ENCODE results near the gene MIB1. TPM values are rescaled to one million over a fixed set of nuclear protein-coding genes. Genes with fewer than 3 reads are reported as not detected.
A peak's percentile ranks its signal among the peaks of the same experiment; 100 is the strongest.

Gene MIB1
- total and polyA plus RNA-seq, 2 donors (not counting 1 experiment from before 2014, with no cell fraction given): 22.3 to 51.0 TPM

- Histone ChIP-seq H3K27ac (ENCODE audit: insufficient read depth, low read length) (no peak overlapping the region), H4K20me1 (ENCODE audit: control insufficient read depth, extremely low read depth, insufficient read depth, low read length) (no peaks in the 10 kb centered on the region), H3K36me3 (ENCODE audit: control insufficient read depth, insufficient read depth, low read length) (peaks cover 4% of the 10 kb centered on the region), H3K27me3 (ENCODE audit: control insufficient read depth, insufficient read depth, low read length) (no peaks in the 10 kb centered on the region), H3K4me2 (ENCODE audit: extremely low read depth, insufficient read depth, low read length) (no peak overlapping the region), H3K9me3 (ENCODE audit: control insufficient read depth, insufficient read depth, low read depth, low read length) (no peaks in the 10 kb centered on the region), H2AFZ (ENCODE audit: low read length) (no peak overlapping the region), H3K4me3 (replicated peaks in 1 of 4; ENCODE audit: control extremely low read depth in 1 of 4, insufficient read depth in 1 of 4, low read depth in 3 of 4, low read length in 4 of 4) (no peak overlapping the region), H3K9ac (ENCODE audit: insufficient read depth, low read length) (no peak overlapping the region), H3K4me1 (ENCODE audit: control insufficient read depth, extremely low read depth, insufficient read depth, low read length) (no peaks in the 10 kb centered on the region), H3K79me2 (ENCODE audit: control insufficient read depth, insufficient read depth, low read length) (no peaks in the 10 kb centered on the region)
- TF ChIP-seq EZH2 (IDR thresholded peaks at IDR 0.05; ENCODE audit: low read length, missing control alignments) (no peak), CTCF (conservative IDR thresholded peaks at IDR 0.05 in 1 of 2, IDR thresholded peaks at IDR 0.05 in 1 of 2; ENCODE audit: low read depth in 1 of 2, low read length in 2 of 2) (no peak)
- DNase-seq (ENCODE audit: low read depth in 2 of 2): no peak
Measured at GRCh38 chr18:21815101-21815500, 74.5 kb downstream of the MIB1 start.

- H4K20me1 ChIP-seq (ENCODE audit: control insufficient read depth, extremely low read depth, insufficient read depth, low read length): no peaks in the 10 kb centered on the region
- H3K36me3 ChIP-seq (ENCODE audit: control insufficient read depth, insufficient read depth, low read length): peaks cover 2% of the 10 kb centered on the region
- no peaks in the 10 kb centered on the region for H3K79me2 ChIP-seq (ENCODE audit: control insufficient read depth, insufficient read depth, low read length)
- no peak overlapping the region for H3K4me3 ChIP-seq (replicated peaks in 1 of 4; ENCODE audit: control extremely low read depth in 1 of 4, insufficient read depth in 1 of 4, low read depth in 3 of 4, low read length in 4 of 4)
- H3K9ac ChIP-seq (ENCODE audit: insufficient read depth, low read length): no peak overlapping the region
- no peaks in the 10 kb centered on the region for H3K9me3 ChIP-seq (ENCODE audit: control insufficient read depth, insufficient read depth, low read depth, low read length)
- H3K4me2 ChIP-seq (ENCODE audit: extremely low read depth, insufficient read depth, low read length): no peak overlapping the region
- DNase-seq (ENCODE audit: low read depth in 2 of 2): peak; percentile 23 to 51
- TF ChIP-seq CTCF (conservative IDR thresholded peaks at IDR 0.05 in 1 of 2, IDR thresholded peaks at IDR 0.05 in 1 of 2; ENCODE audit: low read depth in 1 of 2, low read length in 2 of 2) (peak; percentile 14 to 63), EZH2 (IDR thresholded peaks at IDR 0.05; ENCODE audit: low read length, missing control alignments) (no peak)
- no peak overlapping the region for H3K27ac ChIP-seq (ENCODE audit: insufficient read depth, low read length)
- H3K4me1 ChIP-seq (ENCODE audit: control insufficient read depth, extremely low read depth, insufficient read depth, low read length): no peaks in the 10 kb centered on the region
- H2AFZ ChIP-seq (ENCODE audit: low read length): no peak overlapping the region
- H3K27me3 ChIP-seq (ENCODE audit: control insufficient read depth, insufficient read depth, low read length): no peaks in the 10 kb centered on the region
Measured at GRCh38 chr18:21820033-21820810, 79.6 kb downstream of the MIB1 start.

GRCh38 chr18:21820811-21821143 is 80.2 kb downstream of the MIB1 start:
- TF ChIP-seq CTCF (conservative IDR thresholded peaks at IDR 0.05 in 1 of 2, IDR thresholded peaks at IDR 0.05 in 1 of 2; ENCODE audit: low read depth in 1 of 2, low read length in 2 of 2): no peak
- TF ChIP-seq EZH2 (IDR thresholded peaks at IDR 0.05; ENCODE audit: low read length, missing control alignments): no peak
- H3K36me3 ChIP-seq (ENCODE audit: control insufficient read depth, insufficient read depth, low read length): no peaks in the 10 kb centered on the region

More at GRCh38 chr18:21820811-21821143, 80.2 kb downstream of the MIB1 start:
- Histone ChIP-seq H3K79me2 (ENCODE audit: control insufficient read depth, insufficient read depth, low read length) (no peaks in the 10 kb centered on the region), H3K27me3 (ENCODE audit: control insufficient read depth, insufficient read depth, low read length) (no peaks in the 10 kb centered on the region), H3K4me3 (replicated peaks in 1 of 4; ENCODE audit: control extremely low read depth in 1 of 4, insufficient read depth in 1 of 4, low read depth in 3 of 4, low read length in 4 of 4) (no peak overlapping the region), H3K4me1 (ENCODE audit: control insufficient read depth, extremely low read depth, insufficient read depth, low read length) (no peaks in the 10 kb centered on the region), H3K9me3 (ENCODE audit: control insufficient read depth, insufficient read depth, low read depth, low read length) (no peaks in the 10 kb centered on the region), H2AFZ (ENCODE audit: low read length) (no peak overlapping the region), H3K4me2 (ENCODE audit: extremely low read depth, insufficient read depth, low read length) (no peak overlapping the region), H4K20me1 (ENCODE audit: control insufficient read depth, extremely low read depth, insufficient read depth, low read length) (no peaks in the 10 kb centered on the region), H3K9ac (ENCODE audit: insufficient read depth, low read length) (no peak overlapping the region), H3K27ac (ENCODE audit: insufficient read depth, low read length) (no peak overlapping the region)
- DNase-seq (ENCODE audit: low read depth in 2 of 2): no peak

All from fibroblast of lung (primary cell).